Stimulated activated naive B cell treated with anti-CD40 and anti-IgM and Interleukin-4, amounts not matched to agents 10 μg/mL and 1 μg/mL and 100 μg/mL, for 72 hours (primary cell): ENCODE results near the gene FOXD4L1.
"Not testable (repeated sequence)": the region's sequence is repeated elsewhere in the genome, so short reads cannot be mapped to it uniquely, and the experiment has no call there.

ENCODE experiments used
- ATAC-seq, 2 donors: fragments of 150-1000 bp; cut with Tn5 transposase; replicated peaks; 2 replicates each; pipeline ENCODE4 v1.10.0; 2021; ENCODE audit warnings: moderate library complexity in 1 of 2
- DNase-seq: peaks from one replicate; pipeline ENCODE4 v3.0.0; 2021
- H3K27ac Mint-ChIP-seq: one replicate; pipeline ENCODE4 v1.8.0; 2022; ENCODE audit warnings: mild to moderate bottlenecking, mixed read lengths
- H3K27me3 Mint-ChIP-seq, 2 donors: one replicate each; pipeline ENCODE4 v1.8.0; 2022; ENCODE audit warnings: mixed read lengths in 2 of 2
- H3K36me3 Mint-ChIP-seq, 2 donors: one replicate each; pipeline ENCODE4 v1.8.0; 2022; ENCODE audit warnings: mixed read lengths in 2 of 2, mild to moderate bottlenecking in 1 of 2
- H3K4me1 Mint-ChIP-seq, 2 donors: one replicate each; pipeline ENCODE4 v1.8.0; 2022; ENCODE audit warnings: mixed read lengths in 2 of 2, mild to moderate bottlenecking in 1 of 2
- H3K4me3 Mint-ChIP-seq, 2 donors: one replicate each; pipeline ENCODE4 v1.8.0; 2022; ENCODE audit warnings: mild to moderate bottlenecking in 2 of 2, mixed read lengths in 2 of 2, moderate library complexity in 1 of 2
- H3K9me3 Mint-ChIP-seq, 2 donors: one replicate each; pipeline ENCODE4 v1.8.0; 2022; ENCODE audit warnings: mixed read lengths in 2 of 2, mild to moderate bottlenecking in 1 of 2

FOXD4L1 gene

DNA sequence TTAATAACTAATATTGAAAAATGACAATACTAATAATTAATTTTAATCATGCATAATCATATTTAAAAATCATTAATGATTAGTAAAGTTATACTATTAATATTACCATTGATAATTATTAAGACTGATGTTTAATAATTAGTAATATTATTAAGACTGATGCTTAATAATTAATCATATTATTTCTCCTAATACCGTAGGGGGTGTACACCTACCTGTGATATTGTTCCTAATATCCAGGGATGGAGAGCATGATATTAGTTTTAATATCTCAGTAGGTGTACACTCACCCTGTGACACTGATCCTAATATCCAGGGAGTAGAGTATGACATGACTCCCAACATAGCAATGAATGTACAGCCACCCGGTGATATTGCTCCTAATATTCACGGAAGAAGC, 12.4 kb downstream of the FOXD4L1 start:
- H3K27ac Mint-ChIP-seq, DNase-seq, H3K4me1 Mint-ChIP-seq, H3K36me3 Mint-ChIP-seq, H3K4me3 Mint-ChIP-seq, ATAC-seq, H3K9me3 Mint-ChIP-seq: not testable (repeated sequence)
- peaks cover 20 to 29% of the 10 kb centered on the region in 2 donors for H3K27me3 Mint-ChIP-seq

DNA sequence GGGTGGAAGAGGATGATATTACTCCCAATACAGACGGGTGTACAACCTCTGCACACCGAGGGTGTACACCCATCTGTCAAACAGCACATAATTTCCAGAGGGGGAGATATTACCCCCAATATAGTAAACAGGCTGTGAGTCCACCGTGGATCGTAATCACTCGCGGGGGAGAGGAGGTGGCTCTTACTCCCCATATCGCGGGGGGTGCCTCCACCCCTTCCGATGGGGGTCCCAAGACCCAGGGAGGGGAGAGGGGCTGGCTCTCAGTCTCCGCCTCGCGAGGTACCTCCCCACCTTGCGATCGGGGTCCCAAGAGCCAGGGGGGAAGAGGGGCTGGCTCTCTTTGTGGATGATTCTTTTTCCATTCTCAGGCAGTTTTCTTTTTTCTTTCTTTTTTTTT, 13.4 kb downstream of the FOXD4L1 start:
- H3K27me3 Mint-ChIP-seq: peaks cover 20 to 29% of the 10 kb centered on the region in 2 donors
- not testable (repeated sequence) for ATAC-seq, DNase-seq, H3K4me1 Mint-ChIP-seq, H3K27ac Mint-ChIP-seq, H3K9me3 Mint-ChIP-seq, H3K4me3 Mint-ChIP-seq, H3K36me3 Mint-ChIP-seq

GRCh38 chr2:113515457-113515856, 17.0 kb downstream of the FOXD4L1 start:
- not testable (repeated sequence) for H3K36me3 Mint-ChIP-seq, H3K9me3 Mint-ChIP-seq, H3K4me3 Mint-ChIP-seq, H3K27ac Mint-ChIP-seq, H3K4me1 Mint-ChIP-seq, ATAC-seq, DNase-seq
- H3K27me3 Mint-ChIP-seq: peaks cover 9 to 16% of the 10 kb centered on the region in 2 donors

- not testable (repeated sequence) for H3K4me3 Mint-ChIP-seq, H3K9me3 Mint-ChIP-seq, H3K4me1 Mint-ChIP-seq, H3K27ac Mint-ChIP-seq, DNase-seq, ATAC-seq, H3K36me3 Mint-ChIP-seq
- peaks cover 13 to 16% of the 10 kb centered on the region in 2 donors for H3K27me3 Mint-ChIP-seq
Observed at GRCh38 chr2:113515995-113516394, 17.5 kb downstream of the FOXD4L1 start.

DNA sequence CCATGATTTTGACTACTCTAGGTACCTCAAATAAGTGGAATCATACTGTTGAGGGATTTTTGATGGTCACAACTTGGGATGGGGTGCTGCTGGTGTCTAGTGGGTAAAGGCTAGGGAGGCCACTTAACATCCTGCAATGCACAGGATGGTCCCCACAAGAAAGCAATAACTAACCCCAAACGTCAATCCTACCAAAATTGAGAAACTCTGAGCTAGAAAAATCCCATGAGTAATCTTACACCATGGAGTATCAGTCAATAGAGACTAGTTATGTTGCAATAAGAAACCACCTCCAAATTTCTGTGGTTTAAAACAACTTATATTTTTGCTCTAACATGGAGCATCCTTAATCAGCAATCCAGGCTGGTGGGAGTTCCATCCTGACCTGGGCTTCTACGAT, 18.6 kb downstream of the FOXD4L1 start:
- not testable (repeated sequence) for H3K4me3 Mint-ChIP-seq, H3K36me3 Mint-ChIP-seq, DNase-seq, ATAC-seq, H3K27ac Mint-ChIP-seq, H3K9me3 Mint-ChIP-seq, H3K4me1 Mint-ChIP-seq
- peaks cover 10 to 13% of the 10 kb centered on the region in 2 donors for H3K27me3 Mint-ChIP-seq

- not testable (repeated sequence) for H3K36me3 Mint-ChIP-seq, H3K4me3 Mint-ChIP-seq, H3K27ac Mint-ChIP-seq, DNase-seq, ATAC-seq, H3K9me3 Mint-ChIP-seq, H3K27me3 Mint-ChIP-seq, H3K4me1 Mint-ChIP-seq
Observed at GRCh38 chr2:113520837-113521236, 22.4 kb downstream of the FOXD4L1 start.

DNA sequence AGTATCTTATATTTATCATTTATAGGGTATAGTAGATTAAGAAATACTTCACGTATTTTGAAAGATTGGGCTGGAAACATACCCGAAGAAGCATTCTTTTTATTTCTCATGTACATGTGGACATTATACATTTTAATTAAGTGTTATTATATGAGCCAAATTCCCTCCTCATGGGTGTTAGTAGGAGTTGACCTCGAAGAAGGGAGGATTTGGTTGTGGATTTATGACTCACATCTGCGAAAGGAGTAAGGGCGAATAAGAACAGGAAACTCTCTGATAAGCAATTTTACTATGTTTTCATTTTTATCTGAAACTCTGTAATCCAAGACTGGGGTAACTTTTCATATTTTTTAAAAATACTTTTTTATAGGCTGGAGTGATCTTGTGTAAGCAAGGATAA, 23.0 kb downstream of the FOXD4L1 start:
- H3K36me3 Mint-ChIP-seq, ATAC-seq, H3K27ac Mint-ChIP-seq, H3K4me3 Mint-ChIP-seq, H3K4me1 Mint-ChIP-seq, DNase-seq, H3K27me3 Mint-ChIP-seq, H3K9me3 Mint-ChIP-seq: not testable (repeated sequence)

GRCh38 chr2:113524986-113525385, 26.5 kb downstream of the FOXD4L1 start:
- not testable (repeated sequence) for H3K4me1 Mint-ChIP-seq, ATAC-seq

GRCh38 chr2:113527350-113528045, 29.0 kb downstream of the FOXD4L1 start:
- peak; percentile 84 to 90 for ATAC-seq
- not testable (repeated sequence) for DNase-seq, H3K9me3 Mint-ChIP-seq, H3K4me3 Mint-ChIP-seq, H3K36me3 Mint-ChIP-seq, H3K27me3 Mint-ChIP-seq, H3K27ac Mint-ChIP-seq, H3K4me1 Mint-ChIP-seq

More at GRCh38 chr2:113524986-113525385, 26.5 kb downstream of the FOXD4L1 start:
- not testable (repeated sequence) for H3K27me3 Mint-ChIP-seq, H3K27ac Mint-ChIP-seq, H3K4me3 Mint-ChIP-seq, DNase-seq, H3K36me3 Mint-ChIP-seq, H3K9me3 Mint-ChIP-seq

DNA sequence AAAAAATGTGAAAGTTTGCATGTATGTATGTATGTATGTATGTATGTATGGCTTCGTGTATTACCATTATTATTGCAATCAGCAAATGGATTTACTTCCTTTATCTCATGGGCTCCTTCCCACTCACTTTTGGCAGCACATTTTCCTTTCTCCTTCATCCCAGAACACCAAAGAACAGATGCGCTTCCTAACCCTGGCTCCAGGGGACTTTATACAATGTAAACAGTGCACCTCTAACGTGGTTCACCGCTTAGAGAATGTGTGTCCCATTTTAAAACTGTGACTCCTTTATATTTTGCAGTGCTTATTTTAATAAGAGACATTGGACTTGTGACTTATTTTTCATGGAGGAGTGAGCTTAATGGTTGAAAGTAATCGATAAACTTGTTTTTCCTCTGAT, 29.7 kb downstream of the FOXD4L1 start:
- not testable (repeated sequence) for H3K27ac Mint-ChIP-seq, H3K4me1 Mint-ChIP-seq, H3K9me3 Mint-ChIP-seq, H3K4me3 Mint-ChIP-seq, DNase-seq, H3K27me3 Mint-ChIP-seq, ATAC-seq, H3K36me3 Mint-ChIP-seq

GRCh38 chr2:113528904-113529303, 30.4 kb downstream of the FOXD4L1 start:
- not testable (repeated sequence) for H3K4me3 Mint-ChIP-seq, H3K9me3 Mint-ChIP-seq, ATAC-seq, H3K36me3 Mint-ChIP-seq, H3K27me3 Mint-ChIP-seq, H3K27ac Mint-ChIP-seq, H3K4me1 Mint-ChIP-seq, DNase-seq

DNA sequence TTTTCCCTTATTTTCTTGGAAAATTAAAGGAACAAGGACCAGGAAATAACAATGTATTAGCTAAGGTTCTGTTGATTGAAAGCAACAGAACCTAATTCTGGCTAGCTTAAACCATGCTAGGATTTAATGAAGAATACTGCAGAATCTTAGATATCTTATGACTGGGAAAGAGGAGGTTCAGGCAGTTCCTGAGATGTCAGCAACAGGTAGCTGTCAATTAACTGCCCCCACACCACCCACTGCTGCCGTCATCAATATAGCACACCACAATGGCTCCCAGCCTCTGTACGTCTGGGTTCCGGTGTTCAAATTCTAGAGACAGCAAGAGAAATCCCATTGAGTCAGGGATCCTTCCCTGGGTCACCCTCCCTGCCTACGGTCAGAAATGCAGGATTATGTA, 34.5 kb downstream of the FOXD4L1 start:
- H3K4me1 Mint-ChIP-seq, H3K4me3 Mint-ChIP-seq, H3K27ac Mint-ChIP-seq, H3K9me3 Mint-ChIP-seq, H3K27me3 Mint-ChIP-seq, ATAC-seq, H3K36me3 Mint-ChIP-seq, DNase-seq: not testable (repeated sequence)

DNA sequence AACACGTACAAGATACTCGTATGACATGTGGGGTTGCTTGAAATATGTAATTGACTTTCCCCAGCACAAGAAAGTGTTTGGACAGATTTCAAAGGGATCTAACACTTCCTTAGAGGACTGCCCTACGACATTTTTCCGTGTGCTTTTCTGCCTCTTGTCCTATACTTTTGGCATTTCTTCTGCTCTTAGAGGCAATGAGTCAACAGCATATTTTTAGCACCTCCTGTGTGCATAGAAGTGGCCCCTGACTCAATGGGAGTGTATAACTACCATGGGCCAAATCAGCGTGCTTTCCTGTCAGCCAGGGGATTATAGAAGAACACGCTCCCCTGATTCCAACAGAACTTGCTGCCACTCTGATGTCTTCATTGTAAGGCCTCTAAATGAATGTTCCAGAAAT, 38.1 kb downstream of the FOXD4L1 start:
- not testable (repeated sequence) for ATAC-seq, DNase-seq, H3K9me3 Mint-ChIP-seq, H3K27ac Mint-ChIP-seq, H3K36me3 Mint-ChIP-seq, H3K4me3 Mint-ChIP-seq, H3K4me1 Mint-ChIP-seq
- peaks cover 4 to 18% of the 10 kb centered on the region in 2 donors for H3K27me3 Mint-ChIP-seq

DNA sequence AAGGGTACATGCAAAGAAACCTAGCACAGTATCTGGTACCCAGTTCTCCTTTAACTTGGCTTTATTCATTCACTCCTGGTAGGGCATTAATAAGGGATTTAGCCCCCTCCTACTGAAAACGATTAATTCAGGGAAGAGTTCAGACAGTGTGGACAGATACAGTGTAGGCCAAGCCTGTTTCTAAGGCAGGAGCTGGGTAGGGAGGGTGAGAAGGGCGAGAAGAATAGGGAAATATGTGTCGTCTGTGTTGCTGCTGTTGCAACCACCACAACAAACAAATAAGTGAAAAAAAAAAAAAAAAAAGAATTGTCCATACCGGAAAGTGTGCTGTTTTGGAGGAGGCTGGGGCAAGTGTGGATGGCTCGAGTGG, 42.4 kb downstream of the FOXD4L1 start:
- H3K4me1 Mint-ChIP-seq, ATAC-seq, DNase-seq, H3K36me3 Mint-ChIP-seq, H3K9me3 Mint-ChIP-seq, H3K27ac Mint-ChIP-seq: not testable (repeated sequence)
- H3K27me3 Mint-ChIP-seq: peaks cover 9 to 16% of the 10 kb centered on the region in 2 donors
- peak overlapping the region; percentile 55 to 62 for H3K4me3 Mint-ChIP-seq

DNA sequence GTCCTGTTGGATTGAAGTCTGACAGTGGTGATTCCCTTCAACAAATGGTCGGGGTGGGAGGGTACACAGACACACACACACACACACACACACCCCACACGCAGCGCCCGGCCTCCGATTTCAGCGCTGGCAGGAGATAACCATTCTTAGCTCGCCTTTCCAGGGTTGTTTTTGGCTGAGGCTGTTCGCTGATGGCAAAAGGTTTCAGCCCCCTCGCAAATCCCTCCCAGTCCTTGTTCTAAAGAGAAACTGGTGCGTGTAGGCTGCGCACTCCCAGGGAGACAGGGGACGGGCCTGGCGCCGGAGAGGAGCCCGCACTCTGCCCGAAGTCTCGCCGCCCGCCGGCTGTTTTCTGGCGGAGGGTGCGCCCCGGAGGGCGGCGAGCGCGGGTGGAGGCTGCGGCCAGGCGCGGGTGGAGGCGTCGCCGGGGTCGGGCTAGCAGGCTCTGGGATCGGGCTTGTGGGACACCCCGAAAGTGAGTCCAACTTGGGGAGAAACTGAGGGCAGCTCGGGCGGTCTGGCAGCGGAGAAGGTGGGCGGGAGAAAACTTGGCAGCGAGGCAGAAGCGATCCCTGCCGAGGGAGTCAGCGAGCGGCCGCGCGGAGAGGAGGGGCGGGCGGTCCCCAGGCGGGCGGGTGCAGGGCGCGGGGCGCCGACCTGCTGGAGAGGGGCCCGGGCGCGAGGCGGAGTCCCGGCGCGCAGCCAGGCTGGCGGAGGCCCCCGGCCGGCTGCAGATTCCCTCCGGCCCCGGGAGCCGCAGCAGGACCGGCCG, 42.9 kb downstream of the FOXD4L1 start:
- H3K36me3 Mint-ChIP-seq, H3K4me1 Mint-ChIP-seq, H3K9me3 Mint-ChIP-seq, H3K27ac Mint-ChIP-seq, DNase-seq: not testable (repeated sequence)
- Mint-ChIP-seq H3K4me3 (peak overlapping the region; percentile 62 to 77), H3K27me3 (peaks cover 9 to 16% of the 10 kb centered on the region in 2 donors)
- peak; percentile 52 to 58 for ATAC-seq
